Transverse colon (tissue), 4 donors: ENCODE data around the gene PGBD4. TPM values are rescaled to one million over a fixed set of nuclear protein-coding genes. Genes with fewer than 3 reads are reported as not detected.
"Not testable (repeated sequence)": the region's sequence is repeated elsewhere in the genome, so short reads cannot be mapped to it uniquely, and the experiment has no call there.

ENCODE experiments used
- DNase-seq: peaks from one replicate; pipeline ENCODE4 v3.0.0-alpha.2; 2019
- H3K27ac ChIP-seq, 4 donors: fragments of 200-600 bp; sonication (generic); 2 replicates each; pipeline ENCODE4 v1.5.1; 2016 to 2018; ENCODE audit warnings: inconsistent platforms in 4 of 4
- H3K27me3 ChIP-seq: fragments of 200-600 bp; sonication (generic); 2 replicates; pipeline ENCODE4 v1.5.1; 2017; ENCODE audit warnings: inconsistent platforms
- H3K36me3 ChIP-seq, 4 donors: fragments of 200-600 bp; sonication (generic); 2 replicates each; pipeline ENCODE4 v1.5.1; 2017 to 2019; ENCODE audit warnings: inconsistent platforms in 4 of 4
- H3K4me1 ChIP-seq, 4 donors: fragments of 200-600 bp; sonication (generic); 2 replicates each; pipeline ENCODE4 v1.5.1; 2017 to 2020; ENCODE audit warnings: inconsistent platforms in 4 of 4
- H3K4me3 ChIP-seq, 4 donors: fragments of 200-600 bp; sonication (generic); 1 replicate in 1 of 4; 2 replicates in 3 of 4; pipeline versions ENCODE4 v1.5.1 to v1.6.1; 2017 to 2019; ENCODE audit warnings: inconsistent platforms in 4 of 4
- H3K9me3 ChIP-seq, 2 donors: fragments of 200-600 bp; sonication (generic); 2 replicates each; pipeline ENCODE4 v1.5.1; 2017 to 2019; ENCODE audit warnings: inconsistent platforms in 2 of 2
- CTCF ChIP-seq, 5 experiments: fragments of 200-600 bp in 3 of 5; fragments of 450-650 bp in 2 of 5; sonication (generic) in 3 of 5; IDR thresholded peaks; 1 replicate in 2 of 5; 2 replicates in 3 of 5; pipeline ENCODE4 v1.5.1; 2016 to 2017; ENCODE audit warnings: antibody characterized with exemption in 5 of 5, inconsistent platforms in 3 of 5, mild to moderate bottlenecking in 2 of 5, moderate library complexity in 1 of 5
- EP300 ChIP-seq: sonication (generic); formaldehyde crosslinking; IDR thresholded peaks from one replicate; pipeline ENCODE4 v1.6.1; 2017; ENCODE audit warnings: antibody characterized with exemption, low read depth
- POLR2A ChIP-seq: fragments of 450-650 bp; IDR thresholded peaks from one replicate; pipeline ENCODE4 v1.6.1; 2016; ENCODE audit warnings: antibody characterized with exemption, mild to moderate bottlenecking, moderate library complexity
- POLR2AphosphoS5 ChIP-seq, 3 donors: sonication (generic); formaldehyde crosslinking; IDR thresholded peaks; one replicate each; pipeline ENCODE4 v1.6.1; 2016; ENCODE audit warnings: antibody characterized with exemption in 3 of 3
- WGBS, 2 donors: methylation state at CpG; one replicate each; pipeline ENCODE4 v1.1.5; 2018; ENCODE audit warnings: low coverage in 1 of 2; 5-methylcytosine and 5-hydroxymethylcytosine counted together
- in situ Hi-C, 4 donors: fragments of 200-750 bp; cut with MboI; loops; one replicate each; pipeline versions ENCODE4 v1.15.0 to v1.15.1; 2017; ENCODE audit warnings: low sequenced_read_pairs in 3 of 4, low pct_ligation_motif_present in 1 of 4, low pct_unique_long_range_greater_than_20kb in 1 of 4
- intact Hi-C: fragments of 100-400 bp; cut with DNase I; formaldehyde crosslinking; loops from one replicate; pipeline ENCODE4 v1.15.1; 2023; ENCODE audit warnings: low total_unique reads
- total RNA-seq, 4 donors: library from RNA; depleted of rRNA; stranded (reverse); fragments of >200 nt; gene quantifications; one replicate each; pipeline ENCODE4 v1.1.0, GENCODE V29; 2016

Gene PGBD4
- total RNA-seq, 4 donors from 2014 or later: 1.1 to 7.6 (median 1.9) TPM

DNA sequence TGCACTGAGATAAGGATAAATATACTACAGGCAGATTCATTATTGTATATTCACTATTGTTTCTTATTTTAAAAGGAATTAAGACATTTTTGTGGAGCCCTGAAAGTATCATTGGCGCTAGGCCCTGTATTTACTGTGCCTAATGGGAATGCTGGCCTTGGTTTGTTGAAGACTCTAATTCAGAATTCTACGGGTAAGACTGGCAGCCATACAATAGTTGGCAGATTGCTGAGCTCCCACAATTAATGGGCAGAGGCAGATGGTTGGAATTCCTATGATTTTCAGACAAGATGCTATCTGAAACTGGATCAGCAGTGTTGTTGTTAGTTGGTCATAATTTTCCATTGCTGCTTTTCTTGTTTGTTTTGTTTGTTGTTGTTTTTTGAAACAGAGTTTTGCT is 14.7 kb downstream of the PGBD4 start:
- in situ Hi-C loops: loop anchor here in 2 of 4 donors (25.0 kb wide), 2 partner anchors 104 to 246 kb away; partner anchors contain the start of gene LPCAT4 (in 1 of the 2)
- Histone ChIP-seq H3K27ac (no peak overlapping the region), H3K4me3 (no peak overlapping the region), H3K36me3 (no peaks in the 10 kb centered on the region), H3K9me3 (no peaks in the 10 kb centered on the region), H3K4me1 (no peaks in the 10 kb centered on the region), H3K27me3 (peaks cover 3% of the 10 kb centered on the region)
- intact Hi-C loops: no loop called here
- TF ChIP-seq POLR2A (no peak), EP300 (no peak), POLR2AphosphoS5 (IDR thresholded peaks at IDR 0.05) (no peak), CTCF (IDR thresholded peaks at IDR 0.05) (no peak)
- 72 to 80% methylated on average over 2 of the region's 2 CpGs for WGBS, 2 donors
- DNase-seq: no peak

GRCh38 chr15:34119291-34119690 is 17.4 kb downstream of the PGBD4 start:
- Histone ChIP-seq H3K27me3 (peaks cover 3% of the 10 kb centered on the region), H3K9me3 (no peaks in the 10 kb centered on the region), H3K4me3 (no peak overlapping the region), H3K27ac (no peak overlapping the region), H3K36me3 (no peaks in the 10 kb centered on the region), H3K4me1 (no peaks in the 10 kb centered on the region)
- no peak for TF ChIP-seq POLR2AphosphoS5 (IDR thresholded peaks at IDR 0.05)
- no peak for TF ChIP-seq CTCF (IDR thresholded peaks at IDR 0.05)
- no peak for TF ChIP-seq EP300
- no peak for TF ChIP-seq POLR2A
- DNase-seq: no peak
- in situ Hi-C loops: loop anchor here in 2 of 4 donors (25.0 kb wide), 2 partner anchors 107 to 243 kb away; partner anchors contain the start of gene LPCAT4 (in 1 of the 2)
- 35 to 51% methylated on average over 3 to 4 of the region's 4 CpGs for WGBS, 2 donors
- intact Hi-C loops: no loop called here

- H3K9me3 ChIP-seq, intact Hi-C loops, H3K4me3 ChIP-seq, H3K27me3 ChIP-seq, H3K27ac ChIP-seq, H3K4me1 ChIP-seq, H3K36me3 ChIP-seq, DNase-seq: not testable (repeated sequence)
- 51 to 57% methylated on average over 2 of the region's 2 CpGs for WGBS, 2 donors
- in situ Hi-C loops: loop anchor here in 2 of 4 donors (25.0 kb wide), 2 partner anchors 108 to 242 kb away; partner anchors contain the start of gene LPCAT4 (in 1 of the 2)
Measured at GRCh38 chr15:34120420-34120819, 18.5 kb downstream of the PGBD4 start.

DNA sequence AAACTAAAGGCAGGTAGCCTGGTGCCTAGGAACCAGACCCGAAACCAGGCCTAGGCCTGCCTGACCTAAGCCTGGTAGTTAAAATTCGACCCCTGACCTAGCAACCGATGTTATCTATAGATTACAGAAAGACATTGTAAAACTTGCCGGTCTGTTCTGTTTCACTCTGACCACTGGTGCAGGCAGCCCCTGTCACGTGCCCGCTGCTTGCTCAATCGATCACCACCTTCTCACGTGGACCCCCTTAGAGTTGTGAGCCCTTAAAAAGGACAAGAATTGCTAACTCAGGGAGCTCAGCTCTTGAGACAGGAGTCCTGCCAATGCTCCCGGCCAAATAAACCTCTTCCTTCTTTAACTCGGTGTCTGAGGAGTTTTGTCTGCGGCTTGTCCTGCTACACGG is 19.9 kb downstream of the PGBD4 start:
- H3K27me3 ChIP-seq, H3K36me3 ChIP-seq, H3K27ac ChIP-seq, DNase-seq, H3K4me3 ChIP-seq, H3K4me1 ChIP-seq, H3K9me3 ChIP-seq, intact Hi-C loops: not testable (repeated sequence)
- in situ Hi-C loops: loop anchor here in 2 of 4 donors (25.0 kb wide), 2 partner anchors 109 to 241 kb away; partner anchors contain the start of gene LPCAT4 (in 1 of the 2)
- 65 to 73% methylated on average over 5 to 12 of the region's 12 CpGs for WGBS, 2 donors

GRCh38 chr15:34122771-34123183 is 20.9 kb downstream of the PGBD4 start:
- Histone ChIP-seq H3K4me3 (no peak overlapping the region), H3K36me3 (no peaks in the 10 kb centered on the region), H3K9me3 (no peaks in the 10 kb centered on the region), H3K27me3 (no peaks in the 10 kb centered on the region), H3K27ac (no peak overlapping the region), H3K4me1 (no peaks in the 10 kb centered on the region)
- intact Hi-C loops: no loop called here
- in situ Hi-C loops: loop anchor here in 2 of 4 donors (25.0 kb wide), 2 partner anchors 110 to 240 kb away; partner anchors contain the start of gene LPCAT4 (in 1 of the 2)
- no peak for DNase-seq
- no peak for TF ChIP-seq POLR2AphosphoS5 (IDR thresholded peaks at IDR 0.05)
- no peak for TF ChIP-seq CTCF (IDR thresholded peaks at IDR 0.05)
- no peak for TF ChIP-seq EP300
- TF ChIP-seq POLR2A: no peak
- 41% methylated on average over 6 of the region's 6 CpGs; no CpG with 5 or more reads in 1 of the 2 donors for WGBS, 2 donors
